ENCODE results near the gene SAMD15. TPM values are rescaled to one million over a fixed set of nuclear protein-coding genes. Genes with fewer than 3 reads are reported as not detected.

SAMD15 gene
- total RNA-seq, 1 donor from 2014 or later = 1.1 TPM

Other genes with a start within 250 kb of the SAMD15 start
- gene ZDHHC22, start 235.6 kb upstream of the SAMD15 start, total RNA-seq = not detected in 2 replicates
- 0.35 and 0.82 TPM in 2 replicates for gene TMEM63C, start 195.6 kb upstream of the SAMD15 start, total RNA-seq
- gene NGB, start 106.2 kb upstream of the SAMD15 start, total RNA-seq = not detected in 2 replicates
- 14.6 and 34.3 TPM in 2 replicates for gene POMT2, start 56.5 kb upstream of the SAMD15 start, total RNA-seq
- 16.0 and 20.2 TPM in 2 replicates for gene GSTZ1, start 56.3 kb upstream of the SAMD15 start, total RNA-seq
- gene TMED8, start 285 bp upstream of the SAMD15 start, total RNA-seq = 8.9 and 10.7 TPM in 2 replicates
- gene NOXRED1, start 46.1 kb downstream of the SAMD15 start, total RNA-seq = 0.12 TPM in 1 of 2 replicates, not detected in the other
- 29.1 and 29.6 TPM in 2 replicates for gene VIPAS39, start 80.2 kb downstream of the SAMD15 start, total RNA-seq
- gene AHSA1, start 80.7 kb downstream of the SAMD15 start, total RNA-seq = 113 and 121 TPM in 2 replicates
- gene ISM2, start 121.4 kb downstream of the SAMD15 start, total RNA-seq = 0.41 TPM in 1 of 2 replicates, not detected in the other
- gene SPTLC2, start 239.3 kb downstream of the SAMD15 start, total RNA-seq = 42.6 and 60.3 TPM in 2 replicates